Sigmoid colon (tissue), 7 donors: ENCODE data around the gene FAM9C. TPM values are rescaled to one million over a fixed set of nuclear protein-coding genes. Genes with fewer than 3 reads are reported as not detected.

Experiments used
- DNase-seq: peaks from one replicate; pipeline ENCODE4 v3.0.0-alpha.2; 2019
- H3K27ac ChIP-seq, 4 donors: fragments of 200-600 bp; sonication (generic); one replicate each; pipeline ENCODE4 v1.5.1; 2016 to 2019; ENCODE audit warnings: mild to moderate bottlenecking in 1 of 4
- H3K27me3 ChIP-seq, 3 donors: fragments of 200-600 bp; sonication (generic); one replicate each; pipeline ENCODE4 v1.5.1; 2019; ENCODE audit warnings: mild to moderate bottlenecking in 1 of 3
- H3K36me3 ChIP-seq, 4 donors: fragments of 200-600 bp; sonication (generic); one replicate each; pipeline ENCODE4 v1.5.1; 2016 to 2019
- H3K4me1 ChIP-seq, 4 donors: fragments of 200-600 bp; sonication (generic); one replicate each; pipeline ENCODE4 v1.5.1; 2017 to 2019
- H3K4me3 ChIP-seq, 4 donors: fragments of 200-600 bp; sonication (generic); one replicate each; pipeline ENCODE4 v1.5.1; 2017 to 2019; ENCODE audit warnings: mild to moderate bottlenecking in 2 of 4, moderate library complexity in 1 of 4
- H3K9me3 ChIP-seq, 4 donors: fragments of 200-600 bp in 3 of 4; sonication (generic) in 3 of 4; one replicate each; pipeline versions ENCODE4 v1.5.1 to v1.6.1; 2013 to 2019
- CTCF ChIP-seq, 4 experiments: fragments of 450-650 bp in 3 of 4; fragments of 200-600 bp in 1 of 4; IDR thresholded peaks; one replicate each; pipeline ENCODE4 v1.5.1; 2016 to 2019; ENCODE audit warnings: antibody characterized with exemption in 4 of 4, mild to moderate bottlenecking in 3 of 4, moderate library complexity in 2 of 4
- EP300 ChIP-seq, 4 donors: sonication (generic); formaldehyde crosslinking; IDR thresholded peaks; one replicate each; pipeline ENCODE4 v1.6.1; 2017; ENCODE audit warnings: antibody characterized with exemption in 4 of 4
- POLR2A ChIP-seq, 2 donors: fragments of 450-650 bp; IDR thresholded peaks; one replicate each; pipeline ENCODE4 v1.6.1; 2016; ENCODE audit warnings: antibody characterized with exemption in 2 of 2, mild to moderate bottlenecking in 2 of 2, moderate library complexity in 2 of 2
- POLR2AphosphoS5 ChIP-seq, 4 donors: sonication (generic); formaldehyde crosslinking; IDR thresholded peaks; one replicate each; pipeline ENCODE4 v1.6.1; 2017; ENCODE audit warnings: antibody characterized with exemption in 4 of 4
- WGBS, 2 donors: extraction: QIAGEN DNeasy Blood & Tissue Kit; methylation state at CpG; one replicate each; pipeline ENCODE4 v1.1.7; 2013; 5-methylcytosine and 5-hydroxymethylcytosine counted together
- intact Hi-C: fragments of 100-400 bp; cut with DNase I; formaldehyde crosslinking; loops from one replicate; pipeline ENCODE4 v1.15.1; 2023
- polyA plus RNA-seq, 3 donors: library from polyadenylated mRNA; stranded (reverse); fragments of 200-250 nt; gene quantifications; one replicate each; pipeline ENCODE4 v1.2.3, GENCODE V29; 2013
- total RNA-seq, 4 donors: library from RNA; depleted of rRNA; stranded (reverse); fragments of >200 nt; gene quantifications; one replicate each; pipeline ENCODE4 v1.1.0, GENCODE V29; 2016
- donor health status: healthy with polysubstance abuse.
- donor health status: Bipolar disorder and iron deficiency.
- donor health status: healthy.

The FAM9C gene
- total RNA-seq = not detected
- polyA plus RNA-seq = under 1 TPM in 1 of 3 donors, not detected in 2; 0.17 TPM

GRCh38 chrX:13044441-13044840, at the start of gene FAM9C:
FAM9C (minus strand) TSS chrX:13044620; CDS start chrX:13043789, 831 bp downstream.
- Histone ChIP-seq H3K9me3 (no peaks in the 10 kb centered on the region), H3K27me3 (no peaks in the 10 kb centered on the region), H3K36me3 (no peaks in the 10 kb centered on the region), H3K4me3 (no peak within 1 kb of the TSS), H3K4me1 (no peaks in the 10 kb centered on the region), H3K27ac (no peak within 1 kb of the TSS)
- intact Hi-C loops = no loop called here
- 97 to 98% methylated on average over 21 of the region's 21 CpGs for WGBS, 2 donors
- TF ChIP-seq POLR2A (IDR thresholded peaks at IDR 0.05) (no peak), CTCF (IDR thresholded peaks at IDR 0.05) (no peak), POLR2AphosphoS5 (IDR thresholded peaks at IDR 0.05) (no peak), EP300 (IDR thresholded peaks at IDR 0.05) (no peak)
- no peak for DNase-seq

DNA sequence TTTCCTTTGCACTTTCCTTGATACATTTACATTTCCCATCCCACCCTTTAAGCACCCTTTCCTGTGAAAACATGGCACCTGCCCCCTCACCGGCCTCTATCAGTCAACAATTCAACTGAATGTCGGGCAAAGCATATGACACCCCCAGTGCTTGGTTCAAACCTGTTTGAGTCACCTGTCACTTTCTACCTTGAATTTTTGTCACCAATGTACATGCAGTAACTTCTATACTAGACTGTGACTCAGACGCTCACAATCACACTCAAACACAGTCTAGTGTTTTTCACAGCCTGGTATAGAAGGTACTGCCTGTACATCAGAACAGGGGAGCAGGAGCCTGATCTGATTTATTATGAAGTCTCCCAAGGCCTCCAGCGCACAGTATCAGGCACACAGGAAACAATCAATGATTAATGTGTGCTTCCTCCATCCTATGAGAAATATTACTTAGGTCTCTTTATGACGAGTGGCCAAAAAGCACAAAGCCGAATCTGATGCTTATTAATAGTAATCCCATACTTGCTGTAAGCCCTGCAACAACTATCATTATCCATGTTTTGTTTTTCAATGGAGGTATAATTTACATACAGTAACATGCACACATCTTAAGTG, 49.2 kb upstream of the FAM9C start:
- no peaks in the 10 kb centered on the region for H3K36me3 ChIP-seq
- no peak overlapping the region for H3K27ac ChIP-seq
- H3K4me1 ChIP-seq = peaks cover 0 to 5% (median 0%) of the 10 kb centered on the region in 4 donors
- H3K27me3 ChIP-seq = no peaks in the 10 kb centered on the region
- TF ChIP-seq EP300 (IDR thresholded peaks at IDR 0.05) (no peak), POLR2A (IDR thresholded peaks at IDR 0.05) (no peak), CTCF (IDR thresholded peaks at IDR 0.05) (no peak), POLR2AphosphoS5 (IDR thresholded peaks at IDR 0.05) (no peak)
- 72 to 90% methylated on average over 6 of the region's 6 CpGs for WGBS, 2 donors
- DNase-seq = no peak
- no peak overlapping the region for H3K4me3 ChIP-seq
- H3K9me3 ChIP-seq = no peaks in the 10 kb centered on the region
- intact Hi-C loops = loop anchor here (10.0 kb wide), 1 partner anchor 391 kb away; no protein-coding TSS in a partner anchor

DNA sequence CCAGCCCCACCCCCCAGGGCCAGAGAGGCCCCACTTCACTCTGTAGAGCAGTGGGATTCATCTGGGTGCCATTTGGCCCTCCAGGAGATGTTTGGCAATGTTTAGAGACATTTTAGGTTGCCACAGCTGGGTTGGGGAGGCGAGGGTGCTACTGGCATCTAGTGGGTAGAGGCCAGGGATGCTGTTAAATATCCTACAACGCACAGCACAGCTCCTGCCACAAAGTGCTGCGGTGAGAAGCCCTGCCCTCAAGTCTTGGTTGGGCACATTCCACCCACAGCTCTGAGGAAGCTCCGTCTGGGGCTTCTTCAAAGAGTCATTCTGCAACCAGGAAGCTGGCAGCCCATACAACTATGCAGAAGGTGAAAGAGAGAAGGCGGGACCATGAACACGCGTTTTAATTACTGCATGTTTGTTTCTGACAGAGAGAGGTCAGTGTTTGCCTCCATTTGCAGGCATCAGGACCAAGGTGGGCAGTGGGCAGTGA, 48.1 kb upstream of the FAM9C start:
- no peaks in the 10 kb centered on the region for H3K36me3 ChIP-seq
- TF ChIP-seq POLR2A (IDR thresholded peaks at IDR 0.05) (no peak), EP300 (IDR thresholded peaks at IDR 0.05) (no peak), CTCF (IDR thresholded peaks at IDR 0.05) (no peak)
- H3K4me1 ChIP-seq = peaks cover 0 to 5% (median 0%) of the 10 kb centered on the region in 4 donors
- intact Hi-C loops = loop anchor here (10.0 kb wide), 1 partner anchor 392 kb away; no protein-coding TSS in a partner anchor
- DNase-seq = peak; percentile 69
- H3K9me3 ChIP-seq = no peaks in the 10 kb centered on the region
- peak overlapping the region in 1 of 4 donors; percentile 4 for H3K27ac ChIP-seq
- no peak overlapping the region for H3K4me3 ChIP-seq
- WGBS, 2 donors = 29 to 30% methylated on average over 7 of the region's 7 CpGs
- no peaks in the 10 kb centered on the region for H3K27me3 ChIP-seq

DNA sequence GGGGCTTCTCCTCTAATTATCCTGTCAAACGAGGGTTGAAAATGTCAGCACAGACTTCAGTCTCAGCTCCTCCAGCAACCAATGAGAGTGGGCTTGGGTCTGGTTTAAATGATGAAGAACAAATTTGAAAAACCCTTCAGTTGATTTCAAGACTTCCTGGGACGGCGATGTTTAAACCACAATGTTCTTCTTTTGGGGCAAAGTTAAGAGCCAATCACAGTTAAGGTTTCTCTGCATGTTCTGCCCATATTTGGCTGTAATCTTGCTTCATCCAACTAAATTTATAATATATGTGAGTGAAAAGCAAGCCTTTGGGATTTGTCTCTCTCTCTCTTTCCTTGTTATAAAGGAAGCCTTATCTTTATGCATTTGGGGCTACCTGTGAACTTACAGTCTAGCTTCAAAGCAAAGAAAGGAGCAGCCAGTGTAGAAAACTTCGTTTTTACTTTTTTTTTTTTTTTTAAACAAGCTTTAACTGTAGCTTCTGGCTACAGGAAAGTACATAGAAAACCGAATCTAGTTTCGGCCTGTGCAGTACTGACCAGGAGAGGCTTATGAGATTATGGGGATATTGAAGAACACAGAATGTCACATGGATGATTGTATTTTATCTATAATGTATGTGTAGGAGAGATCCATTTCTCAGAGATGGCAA, 46.8 kb upstream of the FAM9C start:
- intact Hi-C loops = loop anchor here (10.0 kb wide), 1 partner anchor 394 kb away; no protein-coding TSS in a partner anchor
- Histone ChIP-seq H3K9me3 (no peaks in the 10 kb centered on the region), H3K36me3 (no peaks in the 10 kb centered on the region), H3K4me3 (no peak overlapping the region), H3K4me1 (peaks cover 0 to 5% (median 0%) of the 10 kb centered on the region in 4 donors), H3K27me3 (no peaks in the 10 kb centered on the region), H3K27ac (peak overlapping the region; percentile 48 to 55 (median 50))
- 39 to 71% methylated on average over 6 of the region's 6 CpGs for WGBS, 2 donors
- no peak for DNase-seq
- TF ChIP-seq POLR2A (IDR thresholded peaks at IDR 0.05) (no peak), POLR2AphosphoS5 (IDR thresholded peaks at IDR 0.05) (no peak), CTCF (IDR thresholded peaks at IDR 0.05) (no peak), EP300 (IDR thresholded peaks at IDR 0.05) (no peak)
